ENCODE measurements around the gene KIF1C.

DNA sequence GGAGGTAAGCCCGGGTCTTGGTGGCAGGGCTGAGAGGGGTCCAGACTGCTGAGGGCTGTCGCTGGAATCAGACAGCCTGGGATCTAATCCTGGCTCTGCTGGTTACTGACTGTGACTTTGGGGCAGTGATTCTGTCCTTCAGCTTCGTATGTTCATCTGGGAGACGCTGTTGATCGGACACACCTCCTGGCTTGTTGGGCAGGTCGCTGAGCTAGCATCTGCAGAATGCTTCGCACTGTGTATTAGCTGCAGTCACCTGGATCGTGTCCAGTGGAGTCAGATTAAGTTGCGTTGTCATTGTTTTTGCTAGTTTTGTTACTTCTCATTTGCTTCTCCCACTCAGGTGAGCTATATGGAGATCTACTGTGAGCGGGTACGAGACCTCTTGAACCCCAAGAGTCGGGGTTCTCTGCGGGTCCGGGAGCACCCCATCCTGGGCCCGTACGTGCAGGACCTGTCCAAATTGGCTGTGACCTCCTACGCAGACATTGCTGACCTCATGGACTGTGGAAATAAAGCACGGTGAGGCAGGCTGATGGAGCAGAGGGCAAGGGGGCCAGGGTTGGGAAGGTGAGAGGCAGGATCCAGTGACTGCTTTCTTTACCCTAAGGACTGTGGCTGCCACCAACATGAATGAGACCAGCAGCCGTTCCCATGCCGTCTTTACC is 4.5 kb downstream of the KIF1C start:
- TF ChIP-seq, protein P1, sequence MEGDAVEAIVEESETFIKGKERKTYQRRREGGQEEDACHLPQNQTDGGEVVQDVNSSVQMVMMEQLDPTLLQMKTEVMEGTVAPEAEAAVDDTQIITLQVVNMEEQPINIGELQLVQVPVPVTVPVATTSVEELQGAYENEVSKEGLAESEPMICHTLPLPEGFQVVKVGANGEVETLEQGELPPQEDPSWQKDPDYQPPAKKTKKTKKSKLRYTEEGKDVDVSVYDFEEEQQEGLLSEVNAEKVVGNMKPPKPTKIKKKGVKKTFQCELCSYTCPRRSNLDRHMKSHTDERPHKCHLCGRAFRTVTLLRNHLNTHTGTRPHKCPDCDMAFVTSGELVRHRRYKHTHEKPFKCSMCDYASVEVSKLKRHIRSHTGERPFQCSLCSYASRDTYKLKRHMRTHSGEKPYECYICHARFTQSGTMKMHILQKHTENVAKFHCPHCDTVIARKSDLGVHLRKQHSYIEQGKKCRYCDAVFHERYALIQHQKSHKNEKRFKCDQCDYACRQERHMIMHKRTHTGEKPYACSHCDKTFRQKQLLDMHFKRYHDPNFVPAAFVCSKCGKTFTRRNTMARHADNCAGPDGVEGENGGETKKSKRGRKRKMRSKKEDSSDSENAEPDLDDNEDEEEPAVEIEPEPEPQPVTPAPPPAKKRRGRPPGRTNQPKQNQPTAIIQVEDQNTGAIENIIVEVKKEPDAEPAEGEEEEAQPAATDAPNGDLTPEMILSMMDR (IDR thresholded peaks at IDR 0.05 in 2 of 3, conservative IDR thresholded peaks at IDR 0.05 in 1 of 3; ENCODE audit: borderline replicate concordance in 1 of 3, insufficient read depth in 1 of 3, low read depth in 2 of 3, low read length in 2 of 3): no peak
- TF ChIP-seq POLR2AphosphoS5 (IDR thresholded peaks at IDR 0.05; ENCODE audit: low read depth, low read length): no peak
